ENCODE measurements around the gene ESR2.
"Not testable (repeated sequence)": the region's sequence is repeated elsewhere in the genome, so short reads cannot be mapped to it uniquely, and the experiment has no call there.

The ESR2 gene

DNA sequence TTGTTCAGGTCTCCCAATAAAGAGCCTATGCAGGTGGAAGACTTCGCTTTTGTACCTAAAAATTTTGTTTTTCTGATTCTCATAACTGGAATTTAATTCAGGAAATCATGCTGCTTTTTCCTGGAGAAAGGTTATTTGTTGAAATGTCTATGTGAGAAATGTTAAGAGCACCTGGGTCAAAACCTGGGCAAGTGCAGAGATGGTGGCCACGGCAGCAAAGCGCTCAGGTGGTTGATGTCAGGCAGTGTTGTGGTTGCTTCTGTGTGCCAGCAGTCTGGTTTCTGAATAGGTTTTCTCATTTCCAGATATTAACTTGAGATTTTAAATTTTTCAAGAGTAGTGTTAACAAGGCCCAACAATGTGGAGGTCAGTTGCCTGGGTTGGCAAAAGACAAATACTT lies 96.2 kb downstream of the ESR2 start:
- DNase-seq (ENCODE audit: low read depth), result no peak

DNA sequence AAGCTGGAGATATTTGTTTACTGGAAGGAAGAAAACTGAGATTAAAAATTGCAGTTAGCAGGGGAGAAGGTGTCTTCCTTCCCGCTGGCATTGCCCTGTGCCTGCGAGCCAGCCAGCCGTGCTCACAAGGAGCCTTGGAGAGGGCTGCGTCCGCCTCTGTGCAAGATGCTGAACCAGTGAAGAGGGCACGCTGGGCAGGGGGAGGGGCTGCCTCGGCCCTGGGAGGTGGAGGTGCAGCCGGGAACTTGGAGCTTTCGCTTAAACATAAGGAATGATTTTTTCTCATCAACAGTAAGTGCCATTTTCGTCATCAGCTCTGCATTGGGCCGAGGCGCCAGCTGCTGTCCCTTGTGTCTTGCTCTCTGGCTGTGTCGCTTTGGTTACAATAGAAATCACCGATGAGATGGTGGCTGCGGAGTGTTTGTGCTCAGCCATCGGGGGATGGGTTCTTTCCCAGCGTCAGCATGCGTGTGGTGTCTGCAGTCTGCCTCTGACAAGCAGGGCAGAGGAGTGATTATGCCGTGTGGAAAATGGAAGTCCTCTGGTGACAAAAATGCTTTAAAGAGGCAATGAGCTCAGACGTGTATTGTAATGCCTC lies 97.3 kb downstream of the ESR2 start:
- DNase-seq (ENCODE audit: low read depth), result no peak

DNA sequence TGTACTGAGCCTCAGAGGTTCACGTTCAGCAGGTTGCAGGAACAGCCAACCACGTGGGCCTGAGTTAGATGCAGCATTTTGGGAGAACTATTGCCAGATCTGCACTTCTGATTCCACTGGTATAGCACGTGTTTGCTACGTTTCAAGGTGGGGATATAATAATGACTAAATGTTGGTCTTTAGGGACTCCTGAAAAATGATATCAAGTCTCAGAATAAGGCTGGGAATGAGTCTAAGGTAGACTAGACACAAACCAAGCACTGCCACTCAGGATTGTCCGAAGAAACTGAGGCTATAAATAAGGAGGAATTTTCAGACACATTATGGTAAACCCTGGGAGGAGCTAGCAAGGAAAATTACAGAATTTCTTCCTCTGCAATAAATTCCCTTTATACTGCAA lies 98.1 kb downstream of the ESR2 start:
- no peak for DNase-seq (ENCODE audit: low read depth)

DNA sequence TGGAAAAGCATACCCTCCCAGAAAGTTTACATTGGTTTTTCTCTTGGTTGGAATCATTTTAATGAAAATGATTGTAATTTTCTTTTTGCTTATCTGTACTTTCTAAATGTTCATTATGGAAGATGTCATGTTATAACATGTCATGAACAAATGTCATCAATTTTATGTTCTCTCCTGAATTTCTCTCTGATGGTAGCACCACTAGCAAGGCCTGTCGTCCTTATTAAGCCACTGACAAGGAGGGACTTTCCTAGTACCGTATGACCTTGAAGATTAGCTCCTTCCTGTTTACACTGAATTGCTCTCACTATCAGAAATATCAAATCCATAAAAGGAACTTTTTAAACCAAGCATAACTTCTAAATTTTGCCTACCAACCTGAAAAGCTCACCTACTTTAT lies 99.0 kb downstream of the ESR2 start:
- DNase-seq (ENCODE audit: low read depth), result no peak

DNA sequence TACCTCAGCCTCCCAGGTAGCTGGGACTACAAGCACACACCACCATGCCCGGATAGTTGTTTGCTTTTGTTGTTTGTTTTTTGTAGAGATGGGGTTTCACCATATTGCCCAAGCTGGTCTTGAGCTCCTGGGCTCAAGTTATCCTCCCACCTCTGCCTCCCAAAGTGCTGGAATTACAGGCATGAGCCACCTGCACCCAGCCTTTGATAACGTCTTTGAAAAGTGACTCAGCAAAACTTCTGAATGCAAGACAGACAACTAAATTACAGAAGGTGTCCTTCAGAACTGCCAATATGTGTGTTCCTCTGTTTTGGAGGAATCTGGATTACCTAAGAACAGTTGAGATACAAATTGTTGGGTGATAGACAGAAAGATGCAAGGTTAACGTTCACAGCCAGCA lies 99.8 kb downstream of the ESR2 start:
- DNase-seq (ENCODE audit: low read depth), result no peak

DNA sequence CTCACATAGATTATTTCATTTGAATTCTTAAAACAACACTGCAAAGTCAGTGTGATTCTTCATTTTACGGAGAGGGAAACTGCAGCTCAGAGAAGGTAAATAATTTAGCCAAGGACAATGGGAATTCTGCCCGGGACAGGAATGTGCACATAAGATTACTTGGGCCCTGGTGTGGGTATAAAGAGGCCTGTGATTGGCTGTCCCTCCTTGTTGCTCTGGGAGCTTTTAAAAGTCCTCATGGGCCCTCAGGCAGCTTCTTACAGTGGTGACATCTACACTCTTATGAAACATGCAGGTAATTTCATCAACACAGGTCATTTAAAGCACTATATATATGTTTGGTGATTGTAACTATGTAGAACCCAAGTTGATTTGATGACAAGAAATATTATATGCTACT lies 100.3 kb downstream of the ESR2 start:
- no peak for DNase-seq (ENCODE audit: low read depth)

DNA sequence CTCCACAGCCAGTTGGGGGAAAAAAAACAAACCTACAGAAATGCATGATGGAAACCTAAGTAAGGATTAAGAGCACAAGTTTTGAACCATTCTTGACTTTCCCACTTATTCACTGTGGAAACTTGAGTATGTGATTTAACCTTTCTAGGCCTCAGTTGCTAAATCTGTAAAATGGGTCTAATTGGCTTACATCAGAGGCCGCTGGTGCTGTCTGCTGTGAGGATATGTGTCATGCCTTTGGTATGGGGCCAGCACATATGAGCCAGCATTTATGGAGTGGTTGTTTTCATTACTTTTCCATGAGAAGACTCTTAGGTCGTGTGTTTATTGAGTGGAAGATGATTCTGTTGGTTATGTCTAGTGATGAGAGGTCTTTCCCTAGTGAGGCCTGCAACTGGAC lies 102.4 kb downstream of the ESR2 start:
- DNase-seq (ENCODE audit: low read depth), result no peak

DNA sequence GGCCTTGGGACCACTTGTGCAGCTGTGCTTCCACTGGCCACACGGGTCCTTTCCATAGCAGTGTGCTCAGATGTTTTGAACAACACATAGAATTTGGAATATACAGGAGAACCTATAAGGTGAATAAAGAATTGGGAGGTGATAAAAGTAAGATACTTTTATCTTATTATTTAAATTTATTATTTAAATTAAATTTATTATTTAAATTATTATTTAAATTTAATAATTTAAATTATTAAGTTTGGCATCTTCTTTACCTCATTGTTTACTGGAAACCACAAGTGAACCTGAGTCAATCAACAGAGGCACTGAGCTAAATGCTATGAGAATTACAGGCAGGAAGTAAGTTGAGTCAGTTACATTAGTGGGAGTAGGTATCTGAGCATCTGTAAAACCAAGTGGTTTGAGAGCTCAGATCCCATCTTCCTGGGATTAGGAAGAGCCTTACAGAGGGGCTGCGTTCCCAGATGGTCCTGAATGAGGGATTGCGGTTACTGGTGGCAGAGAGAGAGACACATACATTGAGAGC lies 103.1 kb downstream of the ESR2 start:
- no peak for DNase-seq (ENCODE audit: low read depth)

DNA sequence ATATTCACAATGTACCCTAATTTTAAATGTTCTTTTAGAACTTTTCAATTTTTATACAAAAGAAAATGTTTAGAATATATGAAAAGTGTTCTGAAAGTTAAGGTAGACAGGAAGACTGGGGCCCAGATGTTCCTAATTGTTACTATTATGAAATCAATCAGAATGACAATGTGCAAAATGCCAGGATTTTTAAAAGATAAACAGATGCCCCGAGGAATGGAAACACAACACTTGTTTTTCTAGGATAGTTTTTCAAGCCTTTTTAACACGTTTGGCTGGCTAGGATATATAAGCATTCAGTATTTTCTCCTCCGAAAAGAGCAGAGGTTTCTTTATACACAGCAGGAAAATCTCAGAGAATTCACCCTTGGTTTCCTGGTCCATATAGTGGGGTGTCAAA lies 106.8 kb downstream of the ESR2 start:
- DNase-seq (ENCODE audit: low read depth), result no peak

DNA sequence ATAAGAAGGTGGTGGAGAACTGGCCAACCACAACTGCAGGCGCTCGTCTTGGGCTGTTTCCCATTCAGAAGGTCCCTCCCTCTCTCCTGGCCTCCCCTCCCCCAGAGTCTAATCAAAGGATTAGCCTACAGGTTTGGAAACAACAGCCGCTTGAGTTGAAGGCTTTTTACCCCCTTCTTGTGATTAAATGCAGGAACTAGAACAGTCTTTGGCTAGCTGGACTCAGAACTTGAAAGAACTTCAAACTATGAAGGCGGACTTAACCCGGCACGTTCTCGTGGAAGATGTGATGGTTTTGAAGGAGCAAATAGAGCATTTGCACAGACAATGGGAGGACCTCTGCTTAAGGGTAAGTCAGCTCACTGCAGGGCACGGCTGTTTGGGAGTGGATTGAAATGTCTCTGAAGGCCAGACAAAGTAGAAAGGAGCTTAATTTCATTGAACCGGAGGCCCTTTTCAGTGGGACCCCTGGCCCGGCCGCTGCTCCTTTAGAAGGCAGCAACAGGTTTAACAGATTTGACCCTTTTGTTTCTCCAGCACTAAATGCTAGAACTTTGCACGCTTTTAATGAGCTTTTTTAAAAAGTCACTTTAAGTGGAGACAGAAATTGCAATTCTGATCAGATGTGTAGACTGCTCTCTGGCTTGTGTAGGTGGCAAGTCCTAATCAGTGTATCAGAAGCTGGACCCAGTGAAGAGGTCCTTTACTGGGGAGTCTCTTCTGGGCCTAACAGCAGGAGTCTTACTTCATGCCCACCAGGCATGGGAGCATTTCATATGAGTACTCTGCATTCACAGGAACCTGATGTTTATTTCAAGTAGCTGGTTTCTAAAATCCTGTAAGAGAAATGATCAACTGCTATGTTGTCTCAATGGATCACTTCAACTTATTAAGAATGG lies 107.7 kb downstream of the ESR2 start:
- no peak for DNase-seq (ENCODE audit: low read depth)

DNA sequence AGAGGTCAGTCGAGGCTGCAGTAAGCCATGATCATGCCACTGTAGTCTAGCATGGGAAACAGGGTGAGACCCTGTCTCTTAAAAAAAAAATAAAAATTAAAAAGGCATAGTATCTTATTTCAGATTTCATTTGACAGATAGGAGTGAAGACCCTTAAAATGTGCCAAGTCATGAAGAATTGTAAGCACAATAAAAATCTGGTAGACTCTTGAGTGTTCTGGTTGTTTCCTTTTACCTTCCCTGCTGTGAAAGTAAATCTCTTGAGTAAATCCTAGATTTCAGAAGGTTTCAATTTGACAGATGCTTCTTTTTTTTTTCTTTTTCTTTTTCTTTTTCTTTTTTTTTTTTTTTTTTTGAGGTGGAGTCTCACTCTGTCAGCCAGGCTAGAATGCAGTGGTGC lies 109.0 kb downstream of the ESR2 start:
- DNase-seq (ENCODE audit: low read depth), result no peak

DNA sequence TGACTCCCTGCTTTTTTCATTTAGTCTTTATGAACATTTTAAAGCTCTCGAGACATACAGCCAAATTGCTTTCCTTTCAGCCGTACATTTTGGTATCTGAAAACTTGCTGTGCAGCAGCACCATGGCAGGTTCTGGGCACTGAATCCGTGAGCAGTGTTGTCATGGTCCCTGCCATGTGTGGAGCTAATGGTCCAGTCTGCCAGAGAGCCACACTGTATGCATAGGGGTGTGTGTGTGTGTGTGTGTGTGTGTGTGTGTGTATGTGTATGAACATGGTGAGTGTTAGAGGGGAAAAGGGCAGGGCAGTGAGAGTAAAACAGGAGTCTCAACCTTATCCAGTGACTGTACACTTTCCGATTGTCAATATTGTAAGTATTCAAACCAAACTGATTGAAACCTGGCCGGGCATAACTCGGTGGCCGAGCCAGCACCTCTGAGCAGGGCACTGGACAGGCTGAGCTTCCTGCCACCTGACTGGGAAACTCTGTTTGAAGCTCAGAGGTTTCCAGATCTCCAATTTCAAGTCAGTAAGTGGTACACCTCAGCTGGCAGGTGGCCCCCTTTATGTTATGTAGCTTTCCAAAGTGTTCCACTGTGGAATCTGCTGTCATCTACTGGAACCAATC lies 110.0 kb downstream of the ESR2 start:
- no peak for DNase-seq (ENCODE audit: low read depth)

DNA sequence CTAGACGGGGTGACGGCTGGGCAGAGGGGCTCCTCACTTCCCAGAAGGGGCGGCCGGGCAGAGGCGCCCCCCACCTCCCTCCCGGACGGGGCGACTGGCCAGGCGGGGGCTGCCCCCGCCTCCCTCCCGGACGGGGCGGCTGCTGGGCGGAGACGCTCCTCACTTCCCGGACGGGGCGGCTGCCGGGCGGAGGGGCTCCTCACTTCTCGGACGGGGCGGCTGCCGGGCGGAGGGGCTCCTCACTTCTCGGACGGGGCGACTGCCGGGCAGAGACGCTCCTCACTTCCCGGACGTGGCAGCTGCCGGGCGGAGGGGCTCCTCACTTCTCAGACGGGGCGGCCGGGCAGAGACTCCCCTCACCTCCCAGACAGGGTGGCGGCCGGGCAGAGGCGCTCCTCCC lies 111.3 kb downstream of the ESR2 start:
- not testable (repeated sequence) for DNase-seq (ENCODE audit: low read depth)

DNA sequence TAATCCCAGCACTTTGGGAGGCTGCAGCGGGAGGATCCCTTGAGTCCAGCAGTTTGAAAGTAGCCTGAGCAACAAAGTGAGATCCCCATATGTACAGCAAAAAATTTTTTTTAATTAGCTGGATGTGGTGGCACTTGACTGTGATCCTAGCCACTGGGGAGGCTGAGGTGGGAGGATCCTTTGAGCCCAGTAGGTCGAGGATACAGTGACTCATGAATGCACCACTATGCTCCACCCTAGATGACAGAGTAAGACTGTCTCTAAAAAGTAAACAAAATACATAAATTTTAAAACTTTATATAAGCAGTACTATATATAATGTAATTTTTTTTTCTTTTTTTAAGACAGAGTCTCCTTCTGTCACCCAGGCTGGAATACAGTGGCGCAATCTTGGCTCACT lies 115.4 kb downstream of the ESR2 start:
- DNase-seq (ENCODE audit: low read depth), result no peak

DNA sequence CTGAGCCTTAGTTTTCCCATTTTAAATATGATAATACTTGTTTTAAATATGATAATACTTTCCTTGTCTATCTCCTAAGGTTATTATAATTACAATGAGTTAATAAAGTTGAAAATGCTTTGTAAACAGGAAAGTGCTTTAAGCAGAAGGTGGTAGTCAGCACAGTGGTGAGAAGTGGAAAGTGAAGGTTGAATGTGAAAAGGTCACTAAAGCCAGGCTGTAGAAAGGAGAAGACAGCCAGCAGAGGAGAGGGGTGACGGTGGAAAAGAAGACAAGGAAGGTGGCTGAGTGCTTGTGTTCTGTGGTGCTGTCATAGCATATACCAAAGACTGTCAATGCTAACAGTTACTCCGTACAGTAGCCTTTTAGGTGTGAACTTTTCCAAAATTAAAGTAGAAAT lies 117.8 kb downstream of the ESR2 start:
- DNase-seq (ENCODE audit: low read depth), result no peak

DNA sequence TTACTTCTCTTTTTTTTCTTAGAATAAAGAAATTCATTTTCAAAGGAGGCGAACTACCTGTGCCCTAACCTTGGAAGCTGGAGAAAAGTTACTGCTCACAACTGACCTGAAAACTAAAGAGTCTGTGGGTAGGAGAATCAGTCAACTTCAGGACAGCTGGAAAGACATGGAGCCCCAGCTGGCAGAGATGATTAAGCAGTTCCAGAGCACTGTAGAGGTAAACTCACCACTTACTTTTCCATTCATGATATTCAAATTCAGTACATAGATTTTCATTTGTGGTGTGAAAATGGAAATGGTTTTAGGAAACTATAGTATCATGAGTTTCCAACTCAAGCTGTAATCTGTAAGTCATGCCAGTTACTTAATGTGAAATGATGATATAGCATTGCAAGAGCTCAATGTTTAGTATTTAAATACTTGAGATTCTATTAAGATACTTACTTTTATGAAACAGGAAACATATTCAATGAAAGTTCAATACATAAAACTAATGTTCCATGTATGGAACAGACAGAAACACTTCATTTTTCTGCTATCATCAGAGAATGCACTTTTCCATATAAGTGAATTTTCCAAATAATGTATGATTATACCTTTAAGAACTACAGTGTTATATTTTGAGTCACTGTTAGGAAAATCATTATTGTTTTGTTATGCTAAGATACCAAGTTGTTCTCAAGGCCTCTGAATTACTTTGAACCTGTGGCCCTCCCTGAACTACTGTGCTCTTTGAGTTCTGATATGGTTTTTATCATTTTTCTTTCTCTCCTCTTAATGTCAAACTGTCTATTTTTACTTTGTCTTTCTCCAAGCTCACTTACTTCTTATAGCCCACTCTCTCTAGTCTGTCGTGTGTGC lies 119.0 kb downstream of the ESR2 start:
- DNase-seq (ENCODE audit: low read depth), result no peak

DNA sequence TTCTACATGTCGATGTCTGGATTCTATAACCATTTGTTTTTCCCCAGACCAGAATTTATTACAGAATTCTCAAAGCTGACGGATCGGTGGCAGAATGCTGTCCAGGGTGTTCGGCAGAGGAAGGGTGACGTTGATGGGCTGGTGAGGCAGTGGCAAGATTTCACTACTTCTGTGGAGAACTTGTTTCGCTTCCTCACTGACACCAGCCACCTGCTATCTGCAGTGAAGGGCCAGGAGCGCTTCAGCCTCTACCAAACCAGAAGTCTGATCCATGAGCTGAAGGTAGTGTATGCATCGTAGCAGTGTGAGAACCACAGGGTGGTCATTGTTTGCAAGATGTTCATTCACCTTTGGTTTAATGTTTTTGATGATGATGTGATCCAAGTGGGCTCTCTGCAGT lies 124.0 kb downstream of the ESR2 start:
- no peak for DNase-seq (ENCODE audit: low read depth)

DNA sequence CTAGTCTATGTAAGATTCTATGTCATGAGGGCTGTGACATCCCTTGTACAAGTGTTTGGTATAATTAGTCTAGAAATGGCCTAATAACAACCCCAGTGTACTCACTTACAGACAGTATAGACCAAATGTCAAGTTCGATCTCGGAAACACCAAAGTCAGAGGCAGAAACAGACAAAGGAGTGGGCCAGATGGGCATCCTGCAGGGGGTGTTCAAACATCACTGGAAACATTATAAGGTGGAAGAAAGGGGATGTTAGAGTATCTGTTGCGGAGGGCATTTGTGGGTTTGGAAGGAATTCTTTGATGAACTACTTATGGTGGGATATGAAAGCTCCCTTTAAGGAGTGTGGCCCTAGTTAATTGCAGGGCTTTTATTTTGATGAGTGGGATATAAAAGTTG lies 134.6 kb downstream of the ESR2 start:
- no peak for DNase-seq (ENCODE audit: low read depth)

DNA sequence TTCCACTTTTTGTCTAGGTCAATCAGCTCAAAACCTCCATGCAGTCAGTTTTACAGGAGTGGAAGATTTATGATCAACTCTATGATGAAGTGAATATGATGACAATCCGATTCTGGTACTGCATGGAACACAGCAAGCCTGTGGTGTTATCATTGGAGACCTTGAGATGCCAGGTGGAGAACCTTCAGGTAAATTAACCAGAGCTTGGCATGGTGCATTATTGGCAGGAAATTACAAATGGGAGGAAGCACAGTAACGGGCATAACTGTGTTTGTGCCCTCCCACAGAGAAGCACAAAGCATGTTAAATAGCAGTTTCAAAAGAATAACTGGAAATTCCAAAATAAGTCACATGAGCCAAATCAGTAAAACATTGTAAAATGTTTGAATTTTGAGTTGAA lies 135.6 kb downstream of the ESR2 start:
- DNase-seq (ENCODE audit: low read depth), result no peak

DNA sequence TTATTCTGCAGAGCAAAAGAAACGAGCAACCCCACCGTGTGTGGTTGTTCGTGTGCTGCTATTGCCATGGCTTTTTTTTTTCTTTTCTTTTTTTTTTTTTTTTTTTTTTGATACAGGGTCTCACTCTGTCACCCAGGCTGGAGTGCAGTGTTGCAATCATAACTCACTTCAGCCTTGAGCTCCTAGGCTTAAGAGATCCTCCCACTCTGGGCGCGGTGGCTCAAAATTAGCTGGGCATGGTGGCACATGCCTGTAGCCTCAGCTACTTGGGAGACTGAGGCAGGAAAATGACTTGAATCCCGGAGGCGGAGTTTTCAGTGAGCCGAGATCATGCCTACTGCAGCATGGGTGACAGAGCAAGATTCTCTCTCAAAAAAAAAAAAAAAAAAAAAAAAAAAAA lies 144.2 kb downstream of the ESR2 start:
- no peak for DNase-seq (ENCODE audit: low read depth)

DNA sequence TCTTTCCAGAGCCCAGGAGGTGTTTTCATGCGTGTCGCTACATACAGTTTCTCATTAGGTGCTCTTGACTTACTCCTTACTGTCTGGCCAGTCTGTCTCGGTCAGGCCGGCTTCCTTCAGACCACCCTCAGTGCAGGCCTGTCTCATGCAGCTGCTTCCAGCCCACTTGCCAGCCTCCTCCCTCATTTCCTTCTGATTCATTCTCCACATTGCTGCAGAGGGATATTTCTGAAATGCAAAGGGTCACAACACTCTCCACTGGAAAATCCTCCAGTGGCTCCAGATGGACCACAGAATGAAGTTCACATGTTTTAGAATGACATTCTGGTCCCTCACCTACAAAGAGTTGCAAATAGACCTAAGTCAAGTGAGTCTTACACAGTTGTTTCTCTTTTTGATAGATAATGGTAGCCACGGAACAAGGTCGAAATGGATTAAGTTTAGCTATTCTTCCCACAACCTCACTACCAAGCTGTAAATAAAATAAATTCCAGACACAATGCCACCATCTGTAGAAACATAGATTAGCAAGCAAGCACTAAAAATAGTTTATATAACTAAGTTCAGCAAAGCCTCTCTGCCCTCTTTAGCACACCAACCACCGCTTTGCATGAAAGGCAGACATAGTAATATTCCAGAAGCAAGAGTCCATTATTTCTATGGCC lies 146.9 kb downstream of the ESR2 start:
- no peak for DNase-seq (ENCODE audit: low read depth)

Measured in activated T-cell treated with anti-CD3 and anti-CD28 coated beads for 1 hour (primary cell).